ENCODE data around the gene B3GAT1. TPM values are rescaled to one million over a fixed set of nuclear protein-coding genes. Genes with fewer than 3 reads are reported as not detected.

Gene B3GAT1
- total RNA-seq, 4 donors from 2014 or later = 0.19 to 0.72 (median 0.55) TPM

DNA sequence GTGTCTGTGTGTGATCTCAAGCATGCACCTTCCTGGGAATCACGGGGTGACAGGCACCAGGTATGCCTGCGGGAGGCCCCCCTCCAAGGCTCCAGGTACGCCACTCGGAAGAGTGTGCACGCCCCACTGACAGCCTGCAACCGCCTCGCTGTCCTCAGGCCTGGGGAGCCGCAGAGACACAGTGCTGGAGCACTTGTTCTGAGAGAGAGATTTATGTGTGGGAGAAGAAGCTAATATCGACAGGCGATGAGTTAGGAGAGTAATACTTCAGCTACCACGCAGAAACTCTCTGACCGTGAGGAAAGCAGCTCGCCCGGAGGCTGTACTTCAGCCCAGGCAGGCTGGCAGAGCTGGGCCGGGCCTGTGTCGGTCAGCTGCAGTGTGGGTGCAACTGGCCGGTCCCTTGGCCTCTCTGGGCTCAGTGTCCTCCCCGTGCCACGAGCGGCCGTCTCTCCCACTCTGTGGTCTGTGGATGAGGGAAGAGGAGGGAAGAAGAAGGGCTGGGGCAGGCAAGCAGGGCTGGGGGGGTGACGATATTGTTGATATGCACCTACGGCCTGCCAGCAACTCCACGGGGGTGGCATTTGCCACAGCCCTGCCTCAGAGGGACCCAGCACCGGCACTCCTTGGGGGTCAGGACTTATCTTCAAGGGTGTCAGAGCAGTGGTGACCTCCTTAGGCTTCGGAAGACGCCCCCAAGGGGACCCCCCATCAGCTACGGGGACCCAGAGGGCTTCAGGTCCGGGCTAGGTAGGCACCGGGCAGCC, 7.3 kb downstream of the B3GAT1 start:
- DNase-seq (ENCODE audit: low spot score) (no peak), ATAC-seq (ENCODE audit: low FRiP score) (no peak)
- TF ChIP-seq, protein P1, sequence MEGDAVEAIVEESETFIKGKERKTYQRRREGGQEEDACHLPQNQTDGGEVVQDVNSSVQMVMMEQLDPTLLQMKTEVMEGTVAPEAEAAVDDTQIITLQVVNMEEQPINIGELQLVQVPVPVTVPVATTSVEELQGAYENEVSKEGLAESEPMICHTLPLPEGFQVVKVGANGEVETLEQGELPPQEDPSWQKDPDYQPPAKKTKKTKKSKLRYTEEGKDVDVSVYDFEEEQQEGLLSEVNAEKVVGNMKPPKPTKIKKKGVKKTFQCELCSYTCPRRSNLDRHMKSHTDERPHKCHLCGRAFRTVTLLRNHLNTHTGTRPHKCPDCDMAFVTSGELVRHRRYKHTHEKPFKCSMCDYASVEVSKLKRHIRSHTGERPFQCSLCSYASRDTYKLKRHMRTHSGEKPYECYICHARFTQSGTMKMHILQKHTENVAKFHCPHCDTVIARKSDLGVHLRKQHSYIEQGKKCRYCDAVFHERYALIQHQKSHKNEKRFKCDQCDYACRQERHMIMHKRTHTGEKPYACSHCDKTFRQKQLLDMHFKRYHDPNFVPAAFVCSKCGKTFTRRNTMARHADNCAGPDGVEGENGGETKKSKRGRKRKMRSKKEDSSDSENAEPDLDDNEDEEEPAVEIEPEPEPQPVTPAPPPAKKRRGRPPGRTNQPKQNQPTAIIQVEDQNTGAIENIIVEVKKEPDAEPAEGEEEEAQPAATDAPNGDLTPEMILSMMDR (IDR thresholded peaks at IDR 0.05) = no peak

DNA sequence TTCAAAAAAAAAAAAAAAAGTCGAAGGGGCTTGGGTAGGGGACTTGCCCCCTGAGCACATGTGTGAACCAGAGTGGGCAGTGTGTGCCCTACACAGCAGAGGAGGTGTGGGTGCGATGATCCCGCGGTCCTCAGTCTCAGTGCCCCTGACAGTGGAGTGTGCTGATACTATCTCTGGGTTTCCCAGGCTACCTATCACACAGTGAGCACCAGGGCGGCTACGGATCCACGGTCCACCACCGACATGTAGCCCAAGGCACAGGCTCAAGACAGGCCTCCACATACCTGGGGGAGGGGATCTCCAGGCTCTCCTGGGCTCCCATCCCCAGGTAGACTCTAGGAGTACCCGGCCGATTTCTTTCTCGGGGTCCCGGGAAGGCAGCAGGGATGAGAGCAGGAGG, 9.1 kb downstream of the B3GAT1 start:
- ATAC-seq (ENCODE audit: low FRiP score) = no peak
- TF ChIP-seq, protein P1 (IDR thresholded peaks at IDR 0.05) = no peak
- DNase-seq (ENCODE audit: low spot score) = no peak

DNA sequence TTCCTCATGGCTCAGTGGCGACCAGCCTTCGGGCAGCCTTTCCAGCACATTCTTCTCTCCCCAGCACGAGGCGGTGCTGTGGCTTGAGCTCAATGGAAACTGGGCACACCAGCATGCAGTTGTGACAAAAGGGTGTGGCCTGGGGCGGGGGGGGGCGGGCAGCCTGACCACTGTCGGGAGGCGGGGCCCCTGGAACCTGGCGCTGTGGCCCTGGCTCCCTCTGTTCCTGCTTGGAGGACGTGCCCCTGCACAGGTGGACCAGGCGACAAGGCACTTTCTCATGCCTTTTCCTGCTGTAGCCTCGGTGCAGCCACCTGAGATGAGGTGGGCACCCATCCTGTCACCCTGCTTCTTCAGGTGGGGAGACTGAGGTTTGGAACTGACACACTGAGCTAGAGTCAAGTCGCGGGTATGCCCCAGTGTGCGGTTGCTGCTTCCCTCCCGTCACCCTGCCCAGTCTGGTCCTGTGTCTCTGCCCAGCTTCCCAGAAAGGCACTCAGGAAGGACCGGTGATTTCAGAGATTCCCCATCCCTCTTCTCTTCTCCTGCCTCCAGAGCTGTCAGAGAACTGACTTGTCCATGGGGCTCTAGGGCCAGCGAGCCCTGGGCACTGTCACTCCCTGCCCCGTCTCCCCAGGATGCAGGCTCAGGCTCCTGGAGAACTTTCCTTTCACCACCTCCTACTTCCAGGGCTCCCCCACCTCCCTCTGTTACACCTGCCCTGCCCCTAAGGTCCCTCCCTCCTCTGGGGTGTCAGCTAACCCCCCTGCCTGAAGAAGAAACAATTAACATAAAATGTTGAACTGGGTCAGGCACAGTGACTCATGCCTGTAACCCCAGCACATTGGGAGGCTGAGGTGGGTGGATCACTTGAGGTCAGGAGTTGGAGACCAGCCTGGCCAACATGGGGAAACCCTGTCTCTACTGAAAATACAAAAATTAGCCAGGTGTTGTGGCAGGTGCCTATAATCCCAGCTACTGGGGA, 9.9 kb downstream of the B3GAT1 start:
- TF ChIP-seq, protein P1 (IDR thresholded peaks at IDR 0.05) = no peak
- no peak for DNase-seq (ENCODE audit: low spot score)
- no peak for ATAC-seq (ENCODE audit: low FRiP score)

DNA sequence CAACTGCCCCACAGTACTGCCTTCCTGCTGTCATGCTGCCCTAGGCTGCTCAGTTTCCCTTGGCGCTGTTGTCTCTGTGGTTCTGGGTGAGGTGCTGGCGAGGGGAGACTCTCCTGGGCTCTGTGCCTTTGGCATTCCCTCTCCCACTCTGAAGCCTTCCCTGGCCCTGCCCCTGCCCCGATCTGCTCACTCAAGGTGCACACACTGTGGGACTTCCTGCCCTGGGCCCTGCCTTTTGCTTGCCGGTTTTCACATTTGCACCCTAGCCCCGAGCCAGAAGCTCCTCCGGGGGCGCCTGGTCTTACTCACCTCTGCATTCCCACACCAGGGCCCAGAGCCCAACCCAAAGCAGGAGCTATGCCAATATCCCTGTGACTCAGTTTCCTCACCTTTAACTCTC, 12.0 kb downstream of the B3GAT1 start:
- ATAC-seq (ENCODE audit: low FRiP score) (no peak), DNase-seq (ENCODE audit: low spot score) (no peak)
- TF ChIP-seq, protein P1 (IDR thresholded peaks at IDR 0.05) = no peak

DNA sequence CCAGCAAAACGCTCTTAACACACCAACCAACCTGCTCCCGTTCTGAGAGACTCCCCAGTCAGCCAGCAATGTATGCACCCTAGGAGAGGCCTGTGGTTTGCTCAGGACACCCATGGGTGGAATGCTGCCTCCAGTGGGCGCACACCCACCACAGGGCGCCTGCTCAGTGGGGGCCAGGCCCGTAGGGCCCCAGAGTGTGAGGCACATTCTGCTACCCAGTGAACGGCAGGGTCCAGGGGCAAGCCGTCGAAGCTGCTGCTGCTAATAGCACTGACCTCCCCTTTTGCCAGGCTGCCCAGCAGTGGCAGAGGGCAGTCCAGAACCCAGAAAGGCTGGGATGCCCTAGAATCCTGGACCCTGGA, 12.8 kb downstream of the B3GAT1 start:
- DNase-seq (ENCODE audit: low spot score) = no peak
- TF ChIP-seq, protein P1 (IDR thresholded peaks at IDR 0.05) = no peak
- no peak for ATAC-seq (ENCODE audit: low FRiP score)

DNA sequence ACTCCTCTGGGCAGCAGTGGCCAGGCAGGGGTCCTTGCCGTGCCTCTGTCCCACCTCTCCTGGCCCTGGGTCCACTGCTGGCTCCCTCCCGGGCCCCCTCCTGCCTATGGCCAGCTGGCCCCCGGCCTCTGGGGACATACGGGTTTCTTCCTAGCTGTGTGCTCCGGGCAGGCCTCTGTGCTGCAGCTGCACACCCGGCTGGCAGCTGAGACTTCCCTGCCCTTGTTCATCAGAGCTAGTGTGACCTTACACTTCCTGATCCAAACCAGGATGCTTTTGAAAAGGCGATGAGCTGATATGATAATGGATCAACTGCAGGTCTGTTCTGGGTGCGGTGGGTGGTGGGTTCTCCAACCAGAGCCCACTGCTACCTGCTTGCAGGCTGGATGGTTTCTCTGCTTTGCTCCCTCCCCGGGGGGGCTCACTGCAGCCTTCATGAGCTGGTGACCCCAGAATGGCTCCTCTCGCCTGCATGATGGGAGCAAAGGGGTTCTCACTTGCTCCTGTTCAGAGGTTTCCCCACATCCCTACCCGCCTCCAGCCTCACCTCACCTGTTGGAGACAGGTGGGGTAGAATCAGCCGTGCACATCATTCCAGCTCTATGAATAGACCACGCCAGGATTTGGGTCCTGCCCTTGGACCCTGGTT, 13.3 kb downstream of the B3GAT1 start:
- DNase-seq (ENCODE audit: low spot score) (no peak), ATAC-seq (ENCODE audit: low FRiP score) (no peak)
- TF ChIP-seq, protein P1 (IDR thresholded peaks at IDR 0.05) = no peak

Data from omental fat pad (tissue), 4 donors.